SK-N-SH (cell line): ENCODE measurements around the gene SLC17A7. TPM values are rescaled to one million over a fixed set of nuclear protein-coding genes. Genes with fewer than 3 reads are reported as not detected.

Source experiments
- CTCF ChIA-PET: fragments of 300-600, 350-600 bp; formaldehyde crosslinking; extraction: SDS; loops from one replicate; lab custom pipeline; 2021; lab: Yijun Ruan, JAX
- POLR2A ChIA-PET: fragments of 350-600 bp; sonication (Branson Sonifier 250); formaldehyde crosslinking; extraction: SDS; loops from one replicate; lab custom pipeline; 2020; ENCODE audit warnings: antibody characterized with exemption, inconsistent platforms; lab: Yijun Ruan, JAX
- DNase-seq: peaks from one replicate; pipeline ENCODE4 v3.0.0; 2012
- H2AFZ ChIP-seq: fragments of 200-600 bp; sonication (generic); 2 replicates; pipeline ENCODE4 v1.8.1; 2016; ENCODE audit warnings: antibody characterized with exemption, mild to moderate bottlenecking, low read depth
- H3F3A ChIP-seq: fragments of 200-600 bp; sonication (generic); replicated peaks from 2 replicates; pipeline ENCODE3; 2016; ENCODE audit warnings: antibody characterized with exemption, mild to moderate bottlenecking; ENCODE audit not compliant: insufficient read depth
- H3K27ac ChIP-seq, 2 experiments: fragments of 200-500 bp in 1 of 2; fragments of 200-600 bp in 1 of 2; sonication (Bioruptor generic) in 1 of 2; sonication (generic), shearing (Covaris generic) in 1 of 2; 2 replicates each; pipeline versions ENCODE4 v1.5.1 to v1.6.1; 2014 to 2016; ENCODE audit warnings: low read depth in 2 of 2, inconsistent platforms in 1 of 2, low read length in 1 of 2, mild to moderate bottlenecking in 1 of 2, mixed read lengths in 1 of 2
- H3K27me3 ChIP-seq: fragments of 200-600 bp; sonication (generic), shearing (Covaris generic); 2 replicates; pipeline ENCODE4 v1.6.1; 2016; ENCODE audit warnings: mixed run types; ENCODE audit not compliant: insufficient read depth
- H3K36me3 ChIP-seq, 2 experiments: fragments of 200-500 bp in 1 of 2; fragments of 200-600 bp in 1 of 2; sonication (Bioruptor generic) in 1 of 2; sonication (generic) in 1 of 2; replicated peaks in 1 of 2; 2 replicates each; pipeline versions ENCODE3 to v1.5.1; 2014 to 2016; ENCODE audit warnings: low read length in 1 of 2, mild to moderate bottlenecking in 1 of 2; ENCODE audit not compliant: insufficient read depth in 2 of 2, control insufficient read depth in 1 of 2
- H3K4me1 ChIP-seq, 2 experiments: fragments of 200-500 bp in 1 of 2; fragments of 200-600 bp in 1 of 2; sonication (Bioruptor generic) in 1 of 2; sonication (generic), shearing (Covaris generic) in 1 of 2; 2 replicates each; pipeline versions ENCODE4 v1.5.1 to v1.6.1; 2014 to 2016; ENCODE audit warnings: low read depth in 1 of 2, low read length in 1 of 2, mixed run types in 1 of 2; ENCODE audit not compliant: insufficient read depth in 2 of 2, control insufficient read depth in 1 of 2
- H3K4me2 ChIP-seq: fragments of 200-600 bp; sonication (generic), shearing (Covaris generic); 2 replicates; pipeline ENCODE4 v1.6.1; 2017; ENCODE audit warnings: mixed run types
- H3K4me3 ChIP-seq, 2 experiments: fragments of 200-500 bp in 1 of 2; fragments of 200-600 bp in 1 of 2; sonication (Bioruptor generic) in 1 of 2; sonication (generic), shearing (Covaris generic) in 1 of 2; 2 replicates each; pipeline versions ENCODE4 v1.5.1 to v1.8.1; 2014 to 2016; ENCODE audit warnings: low read depth in 2 of 2, inconsistent platforms in 1 of 2, low read length in 1 of 2, mild to moderate bottlenecking in 1 of 2, mixed read lengths in 1 of 2, moderate library complexity in 1 of 2
- H3K79me2 ChIP-seq: fragments of 200-600 bp; sonication (generic); 2 replicates; pipeline ENCODE4 v1.8.1; 2017; ENCODE audit warnings: mild to moderate bottlenecking; ENCODE audit not compliant: insufficient read depth
- H3K9ac ChIP-seq: fragments of 200-600 bp; sonication (generic); 2 replicates; pipeline ENCODE4 v1.6.1; 2017; ENCODE audit warnings: mixed run types
- H3K9me2 ChIP-seq: fragments of 200-600 bp; sonication (generic); 2 replicates; pipeline ENCODE4 v1.6.1; 2017; ENCODE audit warnings: mixed run types
- H3K9me3 ChIP-seq: fragments of 200-600 bp; sonication (generic); 2 replicates; pipeline ENCODE4 v1.6.1; 2017; ENCODE audit warnings: mixed run types, mild to moderate bottlenecking, moderate library complexity
- H4K20me1 ChIP-seq: fragments of 200-600 bp; sonication (generic); 2 replicates; pipeline ENCODE4 v1.6.1; 2017; ENCODE audit warnings: mild to moderate bottlenecking, mixed run types; ENCODE audit not compliant: insufficient read depth
- EP300 ChIP-seq, 2 experiments: IDR thresholded peaks; 2 replicates each; pipeline versions ENCODE4 v1.4.0 to v1.6.1; 2012; ENCODE audit warnings: borderline replicate concordance in 1 of 2, low read depth in 1 of 2, low read length in 1 of 2
- FOSL2 ChIP-seq: IDR thresholded peaks from 2 replicates; pipeline ENCODE4 v1.4.0; 2012; ENCODE audit warnings: low read depth, mild to moderate bottlenecking, moderate library complexity, borderline replicate concordance
- FOXJ3 ChIP-seq: sonication (generic); formaldehyde crosslinking; IDR thresholded peaks from 2 replicates; pipeline ENCODE4 v1.5.1; 2020; ENCODE audit warnings: mild to moderate bottlenecking, missing genetic modification reagents
- GABPA ChIP-seq: IDR thresholded peaks from 2 replicates; pipeline ENCODE4 v1.4.0; 2012; ENCODE audit warnings: low read depth, mild to moderate bottlenecking
- GATA2 ChIP-seq: sonication (generic); formaldehyde crosslinking; IDR thresholded peaks from 2 replicates; pipeline ENCODE4 v1.5.0; 2020; ENCODE audit warnings: mild to moderate bottlenecking, missing genetic modification reagents
- JUND ChIP-seq: IDR thresholded peaks from 2 replicates; pipeline ENCODE4 v1.4.0; 2012
- MAX ChIP-seq: IDR thresholded peaks from 2 replicates; pipeline ENCODE4 v1.4.0; 2012; ENCODE audit warnings: low read depth
- MEF2A ChIP-seq: IDR thresholded peaks from 2 replicates; pipeline ENCODE4 v1.4.0; 2012; ENCODE audit warnings: low read depth, borderline replicate concordance
- MXI1 ChIP-seq: IDR thresholded peaks from 2 replicates; pipeline ENCODE4 v1.6.1; 2012; ENCODE audit warnings: mild to moderate bottlenecking, low read depth, low read length, improper control_type of control experiment
- NFIC ChIP-seq: IDR thresholded peaks from 2 replicates; pipeline ENCODE4 v1.4.0; 2012; ENCODE audit warnings: borderline replicate concordance
- NRF1 ChIP-seq: IDR thresholded peaks from 2 replicates; pipeline ENCODE4 v1.6.1; 2012; ENCODE audit warnings: low read depth, mild to moderate bottlenecking, low read length
- POLR2AphosphoS5 ChIP-seq: IDR thresholded peaks from 2 replicates; pipeline ENCODE4 v1.6.1; 2012; ENCODE audit warnings: low read depth, low read length
- REST ChIP-seq: IDR thresholded peaks from 2 replicates; pipeline ENCODE4 v1.6.1; 2012; ENCODE audit warnings: mild to moderate bottlenecking, low read depth, low read length, moderate library complexity
- RFX5 ChIP-seq: IDR thresholded peaks from 2 replicates; pipeline ENCODE4 v1.6.1; 2012; ENCODE audit warnings: mild to moderate bottlenecking, improper control_type of control experiment, low read length
- RXRA ChIP-seq: IDR thresholded peaks from 2 replicates; pipeline ENCODE4 v1.4.0; 2012; ENCODE audit warnings: low read depth, mild to moderate bottlenecking, borderline replicate concordance
- SIN3A ChIP-seq: IDR thresholded peaks from 2 replicates; pipeline ENCODE4 v1.6.1; 2012; ENCODE audit warnings: low read depth, mild to moderate bottlenecking, low read length, moderate library complexity, borderline replicate concordance
- TAF1 ChIP-seq: IDR thresholded peaks from 2 replicates; pipeline ENCODE4 v1.6.1; 2012; ENCODE audit warnings: low read depth, mild to moderate bottlenecking, low read length, moderate library complexity, borderline replicate concordance
- TCF12 ChIP-seq: IDR thresholded peaks from 2 replicates; pipeline ENCODE4 v1.4.0; 2012
- YY1 ChIP-seq: IDR thresholded peaks from 2 replicates; pipeline ENCODE4 v1.4.0; 2012; ENCODE audit warnings: low read depth, mild to moderate bottlenecking
- ZBTB33 ChIP-seq: IDR thresholded peaks from 2 replicates; pipeline ENCODE4 v1.4.0; 2012; ENCODE audit warnings: low read depth, borderline replicate concordance
- WGBS: methylation state at CpG from one replicate; pipeline ENCODE4 v1.1.6; 2017; ENCODE audit warnings: low lambda C conversion rate; 5-methylcytosine and 5-hydroxymethylcytosine counted together
- polyA plus RNA-seq, 3 experiments: library from polyadenylated mRNA; depleted of rRNA; stranded (reverse); fragments of >200 nt; gene quantifications; 2 replicates each; pipeline ENCODE4 v1.2.3, GENCODE V29; 2012
- TF ChIP-seq, protein P1 (sequence below): IDR thresholded peaks from 2 replicates; pipeline ENCODE4; 2012
- TF ChIP-seq, protein P2 (sequence below): fragments of 200-600 bp; sonication (generic); IDR thresholded peaks from 2 replicates; pipeline ENCODE4 v1.6.1; 2017; ENCODE audit warnings: antibody characterized with exemption, mild to moderate bottlenecking, moderate library complexity
- TF ChIP-seq, protein P3 (sequence below): fragments of 150-350 bp; IDR thresholded peaks from 2 replicates; pipeline ENCODE4 v1.6.1; 2017; ENCODE audit warnings: antibody characterized with exemption, low read length, low read depth, borderline replicate concordance

SLC17A7 gene
- polyA plus RNA-seq, 1 of the 3 experiments (the other 2 are of a cell fraction): 0.59 TPM

DNA sequence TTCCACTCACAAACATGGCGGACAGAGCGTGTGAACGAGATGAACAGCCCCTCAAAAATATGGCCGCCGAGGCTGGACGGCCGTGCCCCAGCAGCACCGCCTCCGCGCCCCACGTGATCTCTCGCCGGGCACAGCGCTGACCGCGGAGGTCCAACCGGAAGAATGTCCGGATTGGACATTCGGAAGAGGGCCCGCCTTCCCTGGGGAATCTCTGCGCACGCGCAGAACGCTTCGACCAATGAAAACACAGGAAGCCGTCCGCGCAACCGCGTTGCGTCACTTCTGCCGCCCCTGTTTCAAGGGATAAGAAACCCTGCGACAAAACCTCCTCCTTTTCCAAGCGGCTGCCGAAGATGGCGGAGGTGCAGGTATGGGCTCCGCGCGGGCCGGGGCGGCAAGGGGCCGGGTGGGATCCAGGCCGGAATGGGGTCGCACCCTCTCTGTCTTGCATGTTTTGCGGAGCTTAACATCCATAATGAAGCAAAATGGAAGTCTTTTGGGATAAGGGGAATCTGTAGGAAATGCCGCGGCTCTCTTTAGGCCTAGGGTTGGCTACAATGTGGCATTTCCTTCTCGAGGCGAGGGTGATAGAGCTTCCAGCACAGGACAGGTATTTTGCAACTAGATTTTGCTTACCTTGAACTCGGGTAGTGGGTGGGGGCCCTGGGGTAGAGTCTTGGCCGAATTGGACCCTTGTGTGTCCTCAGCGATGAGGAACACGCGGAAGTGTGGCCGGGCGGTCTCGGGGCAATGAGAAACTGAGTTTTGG is 46.1 kb upstream of the SLC17A7 start, which contains the start of gene RPL13A:
RPL13A (plus strand) TSS at position 332 of the 769 bp plus-strand sequence; CDS start at position 354, 22 bp downstream.
- peaks cover 38% of the 10 kb centered on the region for H3K79me2 ChIP-seq
- peaks cover 43% of the 10 kb centered on the region for H3F3A ChIP-seq
- peaks cover 0 to 21% of the 10 kb centered on the region in 2 experiments; a peak in 1 of 4 replicates for H3K4me1 ChIP-seq
- peak; percentile 95 for DNase-seq
- H4K20me1 ChIP-seq: peaks cover 32% of the 10 kb centered on the region
- peak within 1 kb of the TSS; percentile 92 for H3K4me2 ChIP-seq
- WGBS: under 1% methylated on average over 43 of the region's 57 CpGs
- peak within 1 kb of the TSS; percentile 80 to 88 for H3K27ac ChIP-seq
- no peaks in the 10 kb centered on the region for H3K27me3 ChIP-seq
- POLR2A ChIA-PET: interaction anchor here (0.9 to 1.1 kb wide), 3 partner anchors 9 to 41 kb away, joined by 3 to 6 read pairs (median 5); partner anchors contain the start of gene RPS11
- H3K9me2 ChIP-seq: no peaks in the 10 kb centered on the region
- no peaks in the 10 kb centered on the region for H3K9me3 ChIP-seq
- peaks cover 30 to 40% of the 10 kb centered on the region in 2 experiments for H3K36me3 ChIP-seq
- H3K4me3 ChIP-seq: peak within 1 kb of the TSS; percentile 86 to 92
- H3K9ac ChIP-seq: peak within 1 kb of the TSS; percentile 98
- CTCF ChIA-PET: interaction anchor here (1.0 to 3.4 kb wide), 7 partner anchors 14 to 82 kb away, joined by 3 to 12 read pairs (median 4); no protein-coding TSS in a partner anchor
- peak within 1 kb of the TSS; percentile 86 for H2AFZ ChIP-seq
- TF ChIP-seq, protein P1, sequence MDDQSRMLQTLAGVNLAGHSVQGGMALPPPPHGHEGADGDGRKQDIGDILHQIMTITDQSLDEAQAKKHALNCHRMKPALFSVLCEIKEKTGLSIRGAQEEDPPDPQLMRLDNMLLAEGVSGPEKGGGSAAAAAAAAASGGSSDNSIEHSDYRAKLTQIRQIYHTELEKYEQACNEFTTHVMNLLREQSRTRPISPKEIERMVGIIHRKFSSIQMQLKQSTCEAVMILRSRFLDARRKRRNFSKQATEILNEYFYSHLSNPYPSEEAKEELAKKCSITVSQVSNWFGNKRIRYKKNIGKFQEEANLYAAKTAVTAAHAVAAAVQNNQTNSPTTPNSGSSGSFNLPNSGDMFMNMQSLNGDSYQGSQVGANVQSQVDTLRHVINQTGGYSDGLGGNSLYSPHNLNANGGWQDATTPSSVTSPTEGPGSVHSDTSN: no peak
- TF ChIP-seq GABPA (peak; percentile 82), NRF1 (peak; percentile 96), FOSL2 (no peak), FOXJ3 (no peak), RXRA (no peak), GATA2 (no peak), TAF1 (peak; percentile 99), EP300 (IDR thresholded peaks at IDR 0.05; ENCODE audit: borderline replicate concordance in 1 of 2, low read depth in 1 of 2, low read length in 1 of 2) (no peak), MAX (peak; percentile 46; the same call in 1 of the 2 replicates), POLR2AphosphoS5 (peak; percentile 100), YY1 (peak; percentile 99), ZBTB33 (peak; percentile 68; the same call in 1 of the 2 replicates), SIN3A (peak; percentile 94; the same call in 1 of the 2 replicates), NFIC (no peak), MXI1 (peak; percentile 51), TCF12 (no peak), MEF2A (no peak), RFX5 (peak; percentile 78), JUND (no peak), REST (peak; percentile 76)
- TF ChIP-seq, protein P2, sequence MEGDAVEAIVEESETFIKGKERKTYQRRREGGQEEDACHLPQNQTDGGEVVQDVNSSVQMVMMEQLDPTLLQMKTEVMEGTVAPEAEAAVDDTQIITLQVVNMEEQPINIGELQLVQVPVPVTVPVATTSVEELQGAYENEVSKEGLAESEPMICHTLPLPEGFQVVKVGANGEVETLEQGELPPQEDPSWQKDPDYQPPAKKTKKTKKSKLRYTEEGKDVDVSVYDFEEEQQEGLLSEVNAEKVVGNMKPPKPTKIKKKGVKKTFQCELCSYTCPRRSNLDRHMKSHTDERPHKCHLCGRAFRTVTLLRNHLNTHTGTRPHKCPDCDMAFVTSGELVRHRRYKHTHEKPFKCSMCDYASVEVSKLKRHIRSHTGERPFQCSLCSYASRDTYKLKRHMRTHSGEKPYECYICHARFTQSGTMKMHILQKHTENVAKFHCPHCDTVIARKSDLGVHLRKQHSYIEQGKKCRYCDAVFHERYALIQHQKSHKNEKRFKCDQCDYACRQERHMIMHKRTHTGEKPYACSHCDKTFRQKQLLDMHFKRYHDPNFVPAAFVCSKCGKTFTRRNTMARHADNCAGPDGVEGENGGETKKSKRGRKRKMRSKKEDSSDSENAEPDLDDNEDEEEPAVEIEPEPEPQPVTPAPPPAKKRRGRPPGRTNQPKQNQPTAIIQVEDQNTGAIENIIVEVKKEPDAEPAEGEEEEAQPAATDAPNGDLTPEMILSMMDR: no peak
- TF ChIP-seq, protein P3, sequence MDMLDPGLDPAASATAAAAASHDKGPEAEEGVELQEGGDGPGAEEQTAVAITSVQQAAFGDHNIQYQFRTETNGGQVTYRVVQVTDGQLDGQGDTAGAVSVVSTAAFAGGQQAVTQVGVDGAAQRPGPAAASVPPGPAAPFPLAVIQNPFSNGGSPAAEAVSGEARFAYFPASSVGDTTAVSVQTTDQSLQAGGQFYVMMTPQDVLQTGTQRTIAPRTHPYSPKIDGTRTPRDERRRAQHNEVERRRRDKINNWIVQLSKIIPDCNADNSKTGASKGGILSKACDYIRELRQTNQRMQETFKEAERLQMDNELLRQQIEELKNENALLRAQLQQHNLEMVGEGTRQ: peak; percentile 92
